ENCODE results near the gene ZDBF2. TPM values are rescaled to one million over a fixed set of nuclear protein-coding genes. Genes with fewer than 3 reads are reported as not detected.

ZDBF2 gene
- total RNA-seq, 2 donors from 2014 or later, result 7.2 to 10.6 TPM

DNA sequence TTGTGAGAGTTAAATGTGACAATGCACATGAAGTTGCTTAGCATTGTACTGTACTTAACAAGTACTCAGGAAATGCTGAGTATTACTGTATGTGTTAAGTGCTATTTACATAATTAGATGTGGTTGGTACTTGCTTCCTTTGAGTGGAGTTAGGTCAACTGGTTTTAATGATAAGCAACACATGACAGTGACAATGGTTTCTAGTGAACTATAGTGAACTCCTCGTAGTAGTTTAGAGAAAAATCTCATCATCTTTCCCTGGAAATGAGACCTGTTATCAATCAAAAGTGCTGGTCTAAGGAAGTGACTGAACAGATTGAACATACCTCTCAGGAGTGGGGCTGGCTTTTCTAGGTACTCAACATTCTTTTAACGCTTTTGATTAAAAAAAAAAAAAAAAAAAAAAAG is 29.2 kb upstream of the ZDBF2 start:
- TF ChIP-seq, protein P1, sequence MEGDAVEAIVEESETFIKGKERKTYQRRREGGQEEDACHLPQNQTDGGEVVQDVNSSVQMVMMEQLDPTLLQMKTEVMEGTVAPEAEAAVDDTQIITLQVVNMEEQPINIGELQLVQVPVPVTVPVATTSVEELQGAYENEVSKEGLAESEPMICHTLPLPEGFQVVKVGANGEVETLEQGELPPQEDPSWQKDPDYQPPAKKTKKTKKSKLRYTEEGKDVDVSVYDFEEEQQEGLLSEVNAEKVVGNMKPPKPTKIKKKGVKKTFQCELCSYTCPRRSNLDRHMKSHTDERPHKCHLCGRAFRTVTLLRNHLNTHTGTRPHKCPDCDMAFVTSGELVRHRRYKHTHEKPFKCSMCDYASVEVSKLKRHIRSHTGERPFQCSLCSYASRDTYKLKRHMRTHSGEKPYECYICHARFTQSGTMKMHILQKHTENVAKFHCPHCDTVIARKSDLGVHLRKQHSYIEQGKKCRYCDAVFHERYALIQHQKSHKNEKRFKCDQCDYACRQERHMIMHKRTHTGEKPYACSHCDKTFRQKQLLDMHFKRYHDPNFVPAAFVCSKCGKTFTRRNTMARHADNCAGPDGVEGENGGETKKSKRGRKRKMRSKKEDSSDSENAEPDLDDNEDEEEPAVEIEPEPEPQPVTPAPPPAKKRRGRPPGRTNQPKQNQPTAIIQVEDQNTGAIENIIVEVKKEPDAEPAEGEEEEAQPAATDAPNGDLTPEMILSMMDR (IDR thresholded peaks at IDR 0.05), result no peak

DNA sequence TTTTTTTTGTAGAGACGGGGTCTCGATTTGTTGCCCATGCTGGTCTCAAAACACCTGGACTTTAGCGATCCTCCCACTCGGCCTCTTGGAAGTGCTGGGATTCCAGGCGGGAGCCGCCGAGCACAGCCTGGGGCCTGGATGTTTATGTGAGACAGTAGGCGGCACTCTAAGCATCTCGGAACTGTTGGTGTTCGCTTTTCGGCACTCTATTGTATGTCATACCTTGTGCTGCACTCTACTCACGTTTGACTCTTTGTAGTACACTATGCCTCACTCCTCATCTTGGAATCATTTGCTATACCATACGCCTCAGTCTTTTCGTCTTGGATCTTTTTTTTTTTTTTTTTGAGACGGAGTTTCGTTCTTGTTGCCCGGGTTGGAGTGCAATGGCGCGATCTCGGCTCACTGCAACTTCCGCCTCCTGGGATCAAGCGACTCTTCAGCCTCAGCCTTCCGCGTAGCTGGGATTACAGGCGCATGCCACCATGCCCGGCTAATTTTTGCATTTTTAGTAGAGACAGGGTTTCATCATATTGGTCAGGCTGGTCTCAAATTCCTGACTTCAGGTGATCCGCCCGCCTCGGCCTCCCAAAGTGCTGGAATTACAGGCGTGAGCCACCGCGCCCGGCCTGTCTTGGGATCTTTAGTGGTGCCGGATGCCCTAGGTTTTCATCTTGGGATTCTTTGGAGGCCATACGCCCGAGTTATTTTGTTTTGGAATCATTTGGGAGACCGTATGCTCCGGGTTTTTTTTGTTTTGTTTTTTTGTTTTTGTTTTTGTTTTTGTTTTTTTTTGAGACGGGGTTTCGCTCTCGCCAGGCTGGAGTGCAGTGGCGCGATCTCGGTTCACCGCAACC is 24.2 kb upstream of the ZDBF2 start:
- H3K9me3 ChIP-seq, result no peaks in the 10 kb centered on the region
- no peaks in the 10 kb centered on the region for H3K4me1 ChIP-seq
- no peak for DNase-seq (ENCODE audit: low spot score)
- TF ChIP-seq, protein P1 (IDR thresholded peaks at IDR 0.05), result no peak
- no peak overlapping the region for H3K27ac ChIP-seq
- peaks cover 0 to 4% of the 10 kb centered on the region in 2 donors for H3K27me3 ChIP-seq
- H3K4me3 ChIP-seq, result peak overlapping the region in 1 of 2 donors; percentile 19
- H3K36me3 ChIP-seq, result no peaks in the 10 kb centered on the region

More for the DNA sequence above, 29.2 kb upstream of the ZDBF2 start:
- H3K27ac ChIP-seq, result no peak overlapping the region
- H3K4me3 ChIP-seq, result no peak overlapping the region
- no peaks in the 10 kb centered on the region for H3K27me3 ChIP-seq
- no peak for DNase-seq (ENCODE audit: low spot score)
- no peaks in the 10 kb centered on the region for H3K4me1 ChIP-seq
- H3K36me3 ChIP-seq, result no peaks in the 10 kb centered on the region
- H3K9me3 ChIP-seq, result no peaks in the 10 kb centered on the region

DNA sequence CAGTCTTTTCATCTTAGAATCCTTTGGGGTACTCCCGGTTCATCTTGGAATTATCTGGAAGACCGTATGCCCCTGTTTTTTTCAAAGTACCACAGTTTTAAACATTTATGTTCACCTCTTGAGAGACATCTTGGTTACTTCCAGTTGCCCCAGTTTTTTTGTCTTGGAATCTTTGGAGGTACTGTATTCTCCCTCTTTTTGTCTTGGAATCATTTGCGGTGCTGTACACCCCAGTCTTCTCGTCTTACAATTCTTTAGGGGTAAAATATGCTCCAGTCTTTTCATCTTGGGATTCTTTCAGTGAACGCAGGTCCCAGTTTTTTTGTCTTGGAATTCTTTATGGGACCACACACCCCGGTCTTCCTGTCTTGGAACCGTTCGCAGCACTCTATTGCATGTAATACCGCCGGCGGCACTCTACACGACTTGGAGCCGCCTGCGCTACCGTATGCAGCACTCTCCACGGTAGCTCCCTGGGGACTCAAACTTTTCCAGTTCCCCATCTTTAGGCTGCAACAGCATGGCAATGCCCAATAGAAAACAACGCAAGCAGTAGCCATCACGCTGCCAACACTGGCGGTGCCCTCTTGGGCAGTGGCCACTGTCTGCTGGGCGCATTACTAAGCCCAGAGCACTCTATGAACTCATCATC is 21.2 kb upstream of the ZDBF2 start:
- peaks cover 4 to 9% of the 10 kb centered on the region in 2 donors for H3K27me3 ChIP-seq
- DNase-seq (ENCODE audit: low spot score), result no peak
- H3K4me1 ChIP-seq, result no peaks in the 10 kb centered on the region

DNA sequence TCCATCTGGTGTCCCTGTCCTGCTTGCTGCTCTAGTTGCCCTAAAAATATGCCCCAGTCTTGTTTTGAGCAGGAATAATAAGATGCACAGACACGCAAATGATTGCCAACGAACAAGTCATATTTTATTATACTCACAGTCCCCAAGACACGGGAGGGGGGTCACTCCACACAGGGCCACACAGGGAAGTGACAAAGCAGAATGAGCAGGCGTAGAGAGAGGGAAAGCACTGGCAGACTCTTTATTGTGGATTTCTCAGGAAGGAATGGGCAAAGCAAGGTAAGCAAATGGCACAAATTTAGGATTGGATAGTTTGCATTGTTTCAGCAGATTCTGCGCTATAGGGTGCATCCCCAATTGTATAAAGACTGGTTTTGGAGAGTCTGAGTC is 20.7 kb upstream of the ZDBF2 start:
- no peak for DNase-seq (ENCODE audit: low spot score)
- Histone ChIP-seq H3K27ac (no peak overlapping the region), H3K36me3 (no peaks in the 10 kb centered on the region), H3K4me3 (no peak overlapping the region), H3K27me3 (peaks cover 4 to 9% of the 10 kb centered on the region in 2 donors), H3K9me3 (no peaks in the 10 kb centered on the region), H3K4me1 (no peaks in the 10 kb centered on the region)
- TF ChIP-seq, protein P1 (IDR thresholded peaks at IDR 0.05), result no peak

More for the DNA sequence above, 21.2 kb upstream of the ZDBF2 start:
- Histone ChIP-seq H3K4me3 (no peak overlapping the region), H3K36me3 (no peaks in the 10 kb centered on the region), H3K9me3 (no peaks in the 10 kb centered on the region), H3K27ac (no peak overlapping the region)
- TF ChIP-seq, protein P1 (IDR thresholded peaks at IDR 0.05), result no peak

DNA sequence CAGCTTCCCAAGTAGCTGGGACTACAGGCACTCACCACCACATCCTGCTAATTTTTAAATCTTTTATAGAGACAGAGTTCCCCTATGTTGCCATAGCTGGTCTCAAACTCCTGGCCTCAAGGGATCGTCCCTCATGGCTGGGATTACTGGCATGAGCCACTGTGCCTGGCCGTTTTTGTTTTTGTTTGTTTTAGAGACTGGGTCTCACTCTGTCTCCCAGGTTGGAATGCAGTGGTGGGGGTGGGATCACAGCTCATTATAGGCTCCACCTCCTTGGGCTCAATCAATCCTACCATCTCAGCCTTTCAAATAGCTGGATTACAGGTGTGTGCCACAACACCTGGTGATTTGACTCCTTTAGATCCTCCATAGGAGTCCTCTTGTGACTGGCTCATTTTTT is 19.5 kb upstream of the ZDBF2 start:
- H3K27me3 ChIP-seq, result peaks cover 4 to 9% of the 10 kb centered on the region in 2 donors
- no peak for DNase-seq (ENCODE audit: low spot score)
- no peaks in the 10 kb centered on the region for H3K4me1 ChIP-seq
- H3K4me3 ChIP-seq, result no peak overlapping the region
- TF ChIP-seq, protein P1 (IDR thresholded peaks at IDR 0.05), result no peak
- H3K9me3 ChIP-seq, result no peaks in the 10 kb centered on the region
- no peak overlapping the region for H3K27ac ChIP-seq
- no peaks in the 10 kb centered on the region for H3K36me3 ChIP-seq

All from right atrium auricular region (tissue), 2 donors.